Measurements from ENCODE around the gene EML3.
A peak's percentile ranks its signal among the peaks of the same experiment; 100 is the strongest.
"Not testable (repeated sequence)": the region's sequence is repeated elsewhere in the genome, so short reads cannot be mapped to it uniquely, and the experiment has no call there.

The EML3 gene

GRCh38 chr11:62577046-62577714 lies 35.4 kb downstream of the EML3 start:
- H3K4me3 ChIP-seq (ENCODE audit: low read length): no peak overlapping the region
- no peak for TF ChIP-seq ZNF274 (IDR thresholded peaks at IDR 0.05; ENCODE audit: low read depth, low read length)

GRCh38 chr11:62575837-62576236 lies 36.7 kb downstream of the EML3 start:
- H3K4me3 ChIP-seq (ENCODE audit: low read length): no peak overlapping the region
- TF ChIP-seq ZNF274 (IDR thresholded peaks at IDR 0.05; ENCODE audit: low read depth, low read length): no peak

GRCh38 chr11:62575156-62575555 lies 37.4 kb downstream of the EML3 start:
- H3K4me3 ChIP-seq (ENCODE audit: low read length): peak overlapping the region; percentile 68; the same call in 1 of the 2 replicates

GRCh38 chr11:62574363-62575071 lies 38.1 kb downstream of the EML3 start:
- H3K4me3 ChIP-seq (ENCODE audit: low read length): peak overlapping the region; percentile 68; the same call in 1 of the 2 replicates
- no peak for TF ChIP-seq ZNF274 (IDR thresholded peaks at IDR 0.05; ENCODE audit: low read depth, low read length)

More at GRCh38 chr11:62575156-62575555, 37.4 kb downstream of the EML3 start:
- no peak for TF ChIP-seq ZNF274 (IDR thresholded peaks at IDR 0.05; ENCODE audit: low read depth, low read length)

- peak within 1 kb of the TSS; percentile 86 for H3K4me3 ChIP-seq (ENCODE audit: low read length)
- no peak for TF ChIP-seq ZNF274 (IDR thresholded peaks at IDR 0.05; ENCODE audit: low read depth, low read length)
These were observed 38.8 kb downstream of the EML3 start, which contains the start of gene EEF1G for GRCh38 chr11:62573592-62574362. EEF1G (minus strand) TSS chr11:62573891; CDS start chr11:62573842, 49 bp downstream.

GRCh38 chr11:62573006-62573591 lies 39.5 kb downstream of the EML3 start:
- peak overlapping the region; percentile 86 for H3K4me3 ChIP-seq (ENCODE audit: low read length)
- TF ChIP-seq ZNF274 (IDR thresholded peaks at IDR 0.05; ENCODE audit: low read depth, low read length): no peak

- peak overlapping the region; percentile 86 for H3K4me3 ChIP-seq (ENCODE audit: low read length)
- TF ChIP-seq ZNF274 (IDR thresholded peaks at IDR 0.05; ENCODE audit: low read depth, low read length): no peak
These were observed 40.1 kb downstream of the EML3 start for GRCh38 chr11:62572431-62572830.

- not testable (repeated sequence) for H3K4me3 ChIP-seq (ENCODE audit: low read length)
These were observed 41.1 kb downstream of the EML3 start for GRCh38 chr11:62571493-62571892.

- H3K4me3 ChIP-seq (ENCODE audit: low read length): not testable (repeated sequence)
These were observed 41.7 kb downstream of the EML3 start for GRCh38 chr11:62570903-62571302.

- no peak for TF ChIP-seq ZNF274 (IDR thresholded peaks at IDR 0.05; ENCODE audit: low read depth, low read length)
- no peak overlapping the region for H3K4me3 ChIP-seq (ENCODE audit: low read length)
These were observed 43.0 kb downstream of the EML3 start for GRCh38 chr11:62569611-62570010.

GRCh38 chr11:62567018-62567633 lies 45.4 kb downstream of the EML3 start:
- H3K4me3 ChIP-seq (ENCODE audit: low read length): no peak overlapping the region

GRCh38 chr11:62566247-62566646 lies 46.3 kb downstream of the EML3 start:
- no peak for TF ChIP-seq ZNF274 (IDR thresholded peaks at IDR 0.05; ENCODE audit: low read depth, low read length)
- H3K4me3 ChIP-seq (ENCODE audit: low read length): no peak overlapping the region

More at GRCh38 chr11:62567018-62567633, 45.4 kb downstream of the EML3 start:
- no peak for TF ChIP-seq ZNF274 (IDR thresholded peaks at IDR 0.05; ENCODE audit: low read depth, low read length)

GRCh38 chr11:62565100-62565802 lies 47.3 kb downstream of the EML3 start:
- no peak overlapping the region for H3K4me3 ChIP-seq (ENCODE audit: low read length)
- no peak for TF ChIP-seq ZNF274 (IDR thresholded peaks at IDR 0.05; ENCODE audit: low read depth, low read length)

GRCh38 chr11:62561677-62562230 lies 50.8 kb downstream of the EML3 start:
- H3K4me3 ChIP-seq (ENCODE audit: low read length): not testable (repeated sequence)

Measured in GM08714 (cell line).